ENCODE data around the gene KLHDC9.
"Not testable (repeated sequence)": the region's sequence is repeated elsewhere in the genome, so short reads cannot be mapped to it uniquely, and the experiment has no call there.

KLHDC9 gene

DNA sequence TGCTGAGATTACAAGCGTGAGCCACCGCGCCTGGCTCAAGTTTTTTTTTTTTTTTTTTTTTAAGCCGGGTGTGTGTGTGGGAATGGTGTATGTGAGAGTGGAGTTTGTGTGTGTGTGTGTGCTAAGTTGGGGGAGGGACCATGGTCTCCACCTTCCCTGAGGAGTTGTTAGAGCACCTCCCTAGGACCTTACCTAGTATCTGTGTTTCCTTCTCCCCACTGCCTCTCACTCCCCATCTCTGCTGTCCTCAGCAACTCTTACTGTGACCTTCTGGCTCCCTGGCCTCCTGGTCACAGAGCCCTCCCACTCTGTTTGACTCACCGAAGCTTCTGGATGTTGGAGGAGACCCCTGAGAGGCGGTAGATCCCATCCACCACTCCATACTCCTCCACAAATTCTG, 38.9 kb upstream of the KLHDC9 start:
- TF ChIP-seq, protein P1, sequence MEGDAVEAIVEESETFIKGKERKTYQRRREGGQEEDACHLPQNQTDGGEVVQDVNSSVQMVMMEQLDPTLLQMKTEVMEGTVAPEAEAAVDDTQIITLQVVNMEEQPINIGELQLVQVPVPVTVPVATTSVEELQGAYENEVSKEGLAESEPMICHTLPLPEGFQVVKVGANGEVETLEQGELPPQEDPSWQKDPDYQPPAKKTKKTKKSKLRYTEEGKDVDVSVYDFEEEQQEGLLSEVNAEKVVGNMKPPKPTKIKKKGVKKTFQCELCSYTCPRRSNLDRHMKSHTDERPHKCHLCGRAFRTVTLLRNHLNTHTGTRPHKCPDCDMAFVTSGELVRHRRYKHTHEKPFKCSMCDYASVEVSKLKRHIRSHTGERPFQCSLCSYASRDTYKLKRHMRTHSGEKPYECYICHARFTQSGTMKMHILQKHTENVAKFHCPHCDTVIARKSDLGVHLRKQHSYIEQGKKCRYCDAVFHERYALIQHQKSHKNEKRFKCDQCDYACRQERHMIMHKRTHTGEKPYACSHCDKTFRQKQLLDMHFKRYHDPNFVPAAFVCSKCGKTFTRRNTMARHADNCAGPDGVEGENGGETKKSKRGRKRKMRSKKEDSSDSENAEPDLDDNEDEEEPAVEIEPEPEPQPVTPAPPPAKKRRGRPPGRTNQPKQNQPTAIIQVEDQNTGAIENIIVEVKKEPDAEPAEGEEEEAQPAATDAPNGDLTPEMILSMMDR (conservative IDR thresholded peaks at IDR 0.05; ENCODE audit: low read depth, low read length), result no peak
- H3K4me3 ChIP-seq (ENCODE audit: low read depth, low read length), result no peak overlapping the region
- no peak for DNase-seq (ENCODE audit: low read depth)

- DNase-seq (ENCODE audit: low read depth), result no peak
- TF ChIP-seq, protein P1 (conservative IDR thresholded peaks at IDR 0.05; ENCODE audit: low read depth, low read length), result no peak
- no peak overlapping the region for H3K4me3 ChIP-seq (ENCODE audit: low read depth, low read length)
Measured at GRCh38 chr1:161061419-161061818, 36.7 kb upstream of the KLHDC9 start.

- not testable (repeated sequence) for H3K4me3 ChIP-seq (ENCODE audit: low read depth, low read length); DNase-seq (ENCODE audit: low read depth)
Measured at GRCh38 chr1:161063936-161064335, 34.2 kb upstream of the KLHDC9 start.

DNA sequence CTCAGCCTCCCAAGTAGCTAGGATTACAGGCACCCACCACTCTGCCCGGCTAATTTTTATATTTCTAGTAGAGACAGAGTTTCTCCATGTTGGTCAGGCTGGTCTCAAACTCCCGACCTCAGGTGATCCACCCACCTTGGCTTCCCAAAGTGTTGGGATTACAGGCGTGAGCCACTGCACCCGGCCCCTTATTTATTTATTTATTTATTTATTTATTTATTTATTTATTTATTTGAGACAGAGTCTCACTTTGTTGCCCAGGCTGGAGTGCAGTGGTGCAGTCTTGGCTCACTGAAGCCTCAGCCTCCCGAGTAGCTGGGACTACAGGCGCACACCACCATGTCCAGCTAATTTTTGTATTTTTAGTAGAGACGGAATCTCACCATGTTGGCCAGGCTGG, 32.5 kb upstream of the KLHDC9 start:
- H3K4me3 ChIP-seq (ENCODE audit: low read depth, low read length); DNase-seq (ENCODE audit: low read depth): not testable (repeated sequence)

- no peak for DNase-seq (ENCODE audit: low read depth)
- no peak overlapping the region for H3K4me3 ChIP-seq (ENCODE audit: low read depth, low read length)
- TF ChIP-seq, protein P1 (conservative IDR thresholded peaks at IDR 0.05; ENCODE audit: low read depth, low read length), result no peak
Measured at GRCh38 chr1:161066694-161067093, 31.5 kb upstream of the KLHDC9 start.

GRCh38 chr1:161068306-161069234, 29.6 kb upstream of the KLHDC9 start:
- TF ChIP-seq, protein P1 (conservative IDR thresholded peaks at IDR 0.05; ENCODE audit: low read depth, low read length), result no peak
- H3K4me3 ChIP-seq (ENCODE audit: low read depth, low read length), result no peak overlapping the region
- no peak for DNase-seq (ENCODE audit: low read depth)

DNA sequence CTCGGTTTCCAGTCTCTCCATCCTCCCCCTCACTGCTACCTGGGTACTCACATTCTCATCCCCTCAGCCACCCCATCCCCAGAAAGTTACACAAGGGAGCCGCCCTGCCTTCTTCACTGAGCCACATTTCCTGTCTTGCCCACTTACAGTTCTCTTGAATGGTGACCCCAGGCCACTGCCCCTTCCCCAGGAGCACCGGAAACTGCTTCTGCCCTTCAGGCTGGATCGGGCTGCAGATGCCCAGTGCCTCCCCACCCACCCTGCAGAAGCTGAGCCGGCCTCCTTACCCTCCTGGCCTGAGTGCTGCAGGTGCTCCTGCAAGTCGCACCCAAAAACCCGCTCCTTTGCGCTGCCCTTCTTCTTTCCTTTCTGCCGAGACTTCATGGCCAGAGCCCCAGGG, 28.9 kb upstream of the KLHDC9 start:
- DNase-seq (ENCODE audit: low read depth), result no peak
- no peak overlapping the region for H3K4me3 ChIP-seq (ENCODE audit: low read depth, low read length)
- TF ChIP-seq, protein P1 (conservative IDR thresholded peaks at IDR 0.05; ENCODE audit: low read depth, low read length), result no peak

DNA sequence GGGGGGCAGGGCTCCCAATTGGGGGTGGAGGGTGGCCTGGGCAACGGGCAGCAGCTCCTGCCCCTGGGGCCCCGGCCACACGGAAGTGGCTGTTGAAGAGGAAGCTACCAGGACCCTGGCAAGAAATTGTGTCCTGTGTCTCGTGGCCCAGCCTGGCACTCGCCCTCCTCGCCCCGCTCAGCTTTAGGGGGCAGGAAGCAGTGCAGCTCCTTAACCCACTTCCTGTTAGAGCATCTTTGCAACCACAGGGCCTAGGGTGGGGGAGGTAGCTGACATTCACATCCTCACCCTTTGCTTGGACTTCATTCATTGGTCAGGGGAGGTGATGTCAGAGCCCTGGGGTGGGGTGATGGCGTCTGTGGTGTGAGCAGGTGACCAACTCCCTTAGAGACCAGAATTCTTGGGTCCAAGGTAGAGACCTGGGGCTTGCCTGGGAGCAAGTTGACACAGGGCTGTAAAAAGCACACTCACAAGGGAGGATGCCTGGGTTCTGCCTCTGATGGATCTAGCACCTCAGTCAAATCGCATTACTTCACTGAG, 28.4 kb upstream of the KLHDC9 start, which contains the start of gene ARHGAP30:
Gene ARHGAP30 (minus strand): TSS at position 161 of the 540 bp plus-strand sequence. CDS start 267 bp downstream, outside the sequence.
- TF ChIP-seq, protein P1 (conservative IDR thresholded peaks at IDR 0.05; ENCODE audit: low read depth, low read length), result no peak
- DNase-seq (ENCODE audit: low read depth), result no peak
- H3K4me3 ChIP-seq (ENCODE audit: low read depth, low read length), result no peak within 1 kb of the TSS

All from choroid plexus epithelial cell (primary cell).